ENCODE results near the gene CCDC86. TPM values are rescaled to one million over a fixed set of nuclear protein-coding genes. Genes with fewer than 3 reads are reported as not detected.
A peak's percentile ranks its signal among the peaks of the same experiment; 100 is the strongest.

Gene CCDC86
- total and polyA plus RNA-seq, 7 experiments from 2014 or later, result 9.1 to 26.2 (median 12.4) TPM

GRCh38 chr11:60863550-60864521 lies 21.9 kb downstream of the CCDC86 start:
- intact Hi-C loops (cut with micrococcal nuclease), result no loop called here
- H3K27ac Mint-ChIP-seq, result peak overlapping the region in 1 of 9 donors; percentile 7
- CTCF ChIA-PET, result no interaction called here

GRCh38 chr11:60864856-60865513 lies 23.1 kb downstream of the CCDC86 start:
- no peak overlapping the region for H3K27ac ChIP-seq (ENCODE audit: low read depth, low read length)
- no peaks in the 10 kb centered on the region for H3K36me3 Mint-ChIP-seq
- DNase-seq, result no peak
- peaks cover 0 to 5% (median 0%) of the 10 kb centered on the region in 5 donors for H3K27me3 Mint-ChIP-seq
- ChIA-PET POLR2A (no interaction called here), CTCF (no interaction called here)
- ATAC-seq, result peak; percentile 44
- no peaks in the 10 kb centered on the region for H3K9me3 ChIP-seq (ENCODE audit: control insufficient read depth in 2 of 3, low read length in 3 of 3)
- H3K36me3 ChIP-seq (ENCODE audit: control insufficient read depth in 2 of 3, insufficient read depth in 3 of 3, low read length in 3 of 3), result no peaks in the 10 kb centered on the region
- H3K9me3 Mint-ChIP-seq, result no peaks in the 10 kb centered on the region
- peaks cover 0 to 6% (median 0%) of the 10 kb centered on the region in 7 donors for H3K4me1 Mint-ChIP-seq
- H3K27ac Mint-ChIP-seq, result no peak overlapping the region
- H3K4me3 ChIP-seq (ENCODE audit: low read length), result no peak overlapping the region
- peaks cover 0 to 4% of the 10 kb centered on the region in 2 donors for H3K4me1 ChIP-seq (ENCODE audit: control insufficient read depth in 2 of 2, insufficient read depth in 2 of 2, low read length in 2 of 2)
- H3K4me3 Mint-ChIP-seq, result no peak overlapping the region
- intact Hi-C loops (cut with micrococcal nuclease), result no loop called here
- no peaks in the 10 kb centered on the region for H3K27me3 ChIP-seq (ENCODE audit: control insufficient read depth in 2 of 2, insufficient read depth in 2 of 2, low read length in 2 of 2)

More at GRCh38 chr11:60863550-60864521, 21.9 kb downstream of the CCDC86 start:
- Mint-ChIP-seq H3K27me3 (peaks cover 0 to 3% (median 0%) of the 10 kb centered on the region in 5 donors), H3K36me3 (no peaks in the 10 kb centered on the region), H3K4me3 (no peak overlapping the region), H3K9me3 (peaks cover 0 to 2% (median 0%) of the 10 kb centered on the region in 11 donors), H3K4me1 (peaks cover 6 to 11% (median 6%) of the 10 kb centered on the region in 7 donors)
- DNase-seq (no peak), ATAC-seq (no peak)
- Histone ChIP-seq H3K27ac (ENCODE audit: low read depth, low read length) (no peak overlapping the region), H3K4me3 (ENCODE audit: low read length) (no peak overlapping the region), H3K27me3 (ENCODE audit: control insufficient read depth in 2 of 2, insufficient read depth in 2 of 2, low read length in 2 of 2) (no peaks in the 10 kb centered on the region), H3K36me3 (ENCODE audit: control insufficient read depth in 2 of 3, insufficient read depth in 3 of 3, low read length in 3 of 3) (no peaks in the 10 kb centered on the region), H3K9me3 (ENCODE audit: control insufficient read depth in 2 of 3, low read length in 3 of 3) (no peaks in the 10 kb centered on the region), H3K4me1 (ENCODE audit: control insufficient read depth in 2 of 2, insufficient read depth in 2 of 2, low read length in 2 of 2) (peaks cover 4 to 5% of the 10 kb centered on the region in 2 donors)
- POLR2A ChIA-PET, result no interaction called here

- no peaks in the 10 kb centered on the region for H3K36me3 ChIP-seq (ENCODE audit: control insufficient read depth in 2 of 3, insufficient read depth in 3 of 3, low read length in 3 of 3)
- Mint-ChIP-seq H3K4me1 (peaks cover 0 to 16% (median 0%) of the 10 kb centered on the region in 7 donors), H3K9me3 (no peaks in the 10 kb centered on the region), H3K36me3 (no peaks in the 10 kb centered on the region), H3K4me3 (no peak within 1 kb of the TSS), H3K27ac (peak within 1 kb of the TSS in 1 of 9 donors; percentile 31), H3K27me3 (peaks cover 0 to 5% (median 0%) of the 10 kb centered on the region in 5 donors)
- H3K27ac ChIP-seq (ENCODE audit: low read depth, low read length), result no peak within 1 kb of the TSS
- H3K4me3 ChIP-seq (ENCODE audit: low read length), result no peak within 1 kb of the TSS
- no peaks in the 10 kb centered on the region for H3K9me3 ChIP-seq (ENCODE audit: control insufficient read depth in 2 of 3, low read length in 3 of 3)
- DNase-seq (no peak), ATAC-seq (no peak)
- peaks cover 0 to 20% of the 10 kb centered on the region in 2 donors for H3K4me1 ChIP-seq (ENCODE audit: control insufficient read depth in 2 of 2, insufficient read depth in 2 of 2, low read length in 2 of 2)
- intact Hi-C loops (cut with micrococcal nuclease), result no loop called here
- no peaks in the 10 kb centered on the region for H3K27me3 ChIP-seq (ENCODE audit: control insufficient read depth in 2 of 2, insufficient read depth in 2 of 2, low read length in 2 of 2)
- POLR2A ChIA-PET, result no interaction called here
- CTCF ChIA-PET, result no interaction called here
These were observed 25.3 kb downstream of the CCDC86 start, which contains the start of gene ZP1 for GRCh38 chr11:60866911-60867870. Gene ZP1 (plus strand): TSS chr11:60867542. CDS start chr11:60867562, 20 bp downstream.

- Mint-ChIP-seq H3K36me3 (no peaks in the 10 kb centered on the region), H3K4me1 (peaks cover 0 to 18% (median 4%) of the 10 kb centered on the region in 7 donors), H3K27ac (no peak overlapping the region), H3K9me3 (no peaks in the 10 kb centered on the region), H3K27me3 (peaks cover 0 to 5% (median 0%) of the 10 kb centered on the region in 5 donors), H3K4me3 (no peak overlapping the region)
- Histone ChIP-seq H3K4me3 (ENCODE audit: low read length) (no peak overlapping the region), H3K9me3 (ENCODE audit: control insufficient read depth in 2 of 3, low read length in 3 of 3) (no peaks in the 10 kb centered on the region), H3K4me1 (ENCODE audit: control insufficient read depth in 2 of 2, insufficient read depth in 2 of 2, low read length in 2 of 2) (peaks cover 0 to 25% of the 10 kb centered on the region in 2 donors), H3K36me3 (ENCODE audit: control insufficient read depth in 2 of 3, insufficient read depth in 3 of 3, low read length in 3 of 3) (no peaks in the 10 kb centered on the region), H3K27me3 (ENCODE audit: control insufficient read depth in 2 of 2, insufficient read depth in 2 of 2, low read length in 2 of 2) (no peaks in the 10 kb centered on the region), H3K27ac (ENCODE audit: low read depth, low read length) (no peak overlapping the region)
- ChIA-PET POLR2A (no interaction called here), CTCF (no interaction called here)
- ATAC-seq (no peak), DNase-seq (no peak)
- intact Hi-C loops (cut with micrococcal nuclease), result no loop called here
These were observed 26.2 kb downstream of the CCDC86 start for GRCh38 chr11:60867871-60868681.

- DNase-seq (no peak), ATAC-seq (no peak)
- no peaks in the 10 kb centered on the region for H3K36me3 ChIP-seq (ENCODE audit: control insufficient read depth in 2 of 3, insufficient read depth in 3 of 3, low read length in 3 of 3)
- no peak overlapping the region for H3K4me3 ChIP-seq (ENCODE audit: low read length)
- Mint-ChIP-seq H3K36me3 (no peaks in the 10 kb centered on the region), H3K27ac (no peak overlapping the region), H3K4me3 (no peak overlapping the region), H3K9me3 (no peaks in the 10 kb centered on the region), H3K4me1 (peaks cover 0 to 20% (median 5%) of the 10 kb centered on the region in 7 donors), H3K27me3 (peaks cover 0 to 5% (median 0%) of the 10 kb centered on the region in 5 donors)
- no peaks in the 10 kb centered on the region for H3K9me3 ChIP-seq (ENCODE audit: control insufficient read depth in 2 of 3, low read length in 3 of 3)
- CTCF ChIA-PET, result no interaction called here
- no peak overlapping the region for H3K27ac ChIP-seq (ENCODE audit: low read depth, low read length)
- no peaks in the 10 kb centered on the region for H3K27me3 ChIP-seq (ENCODE audit: control insufficient read depth in 2 of 2, insufficient read depth in 2 of 2, low read length in 2 of 2)
- intact Hi-C loops (cut with micrococcal nuclease), result no loop called here
- POLR2A ChIA-PET, result no interaction called here
- H3K4me1 ChIP-seq (ENCODE audit: control insufficient read depth in 2 of 2, insufficient read depth in 2 of 2, low read length in 2 of 2), result peaks cover 0 to 29% of the 10 kb centered on the region in 2 donors
These were observed 27.0 kb downstream of the CCDC86 start for GRCh38 chr11:60868682-60869450.

Data from naive thymus-derived CD4-positive, alpha-beta T cell (primary cell).